ENCODE measurements around the gene SLC22A23. TPM values are rescaled to one million over a fixed set of nuclear protein-coding genes. Genes with fewer than 3 reads are reported as not detected.

Gene SLC22A23
- total RNA-seq, 1 experiment from 2014 or later, result 6.8 TPM

- no peak overlapping the region for H3K4me3 Mint-ChIP-seq
- Histone ChIP-seq H3K9ac (ENCODE audit: extremely low read depth, insufficient read length, low read length) (no peak overlapping the region), H4K91ac (ENCODE audit: insufficient read length, low read depth, low read length) (no peak overlapping the region), H4K5ac (ENCODE audit: insufficient read length, low read depth, low read length) (no peak overlapping the region), H3K23ac (ENCODE audit: insufficient read length, low read depth, low read length) (no peak overlapping the region), H2AK5ac (ENCODE audit: insufficient read length, low read length) (no peak overlapping the region), H3K18ac (ENCODE audit: insufficient read length, low read depth, low read length) (no peak overlapping the region), H3K14ac (ENCODE audit: insufficient read depth, low read length) (no peak overlapping the region), H4K20me1 (ENCODE audit: control insufficient read depth, insufficient read depth, insufficient read length) (no peaks in the 10 kb centered on the region), H3K4me2 (ENCODE audit: insufficient read depth, insufficient read length, low read length) (no peak overlapping the region), H3K4ac (ENCODE audit: low read depth, low read length) (no peak overlapping the region), H2AFZ (ENCODE audit: low read length) (no peak overlapping the region), H3K9me3 (ENCODE audit: control insufficient read depth, low read depth, low read length) (no peaks in the 10 kb centered on the region), H3K27ac (ENCODE audit: insufficient read length, low read depth, low read length) (no peak overlapping the region), H2BK12ac (ENCODE audit: insufficient read length, low read depth, low read length) (no peak overlapping the region), H3K27me3 (ENCODE audit: insufficient read depth, low read length) (no peaks in the 10 kb centered on the region), H4K8ac (replicated peaks; ENCODE audit: insufficient read length, low read depth, low read length) (no peak overlapping the region), H3K79me2 (ENCODE audit: insufficient read depth, low read length) (no peaks in the 10 kb centered on the region), H2BK5ac (ENCODE audit: insufficient read length, low read length) (no peak overlapping the region), H3K79me1 (ENCODE audit: insufficient read depth, low read depth, low read length, poor library complexity, severe bottlenecking) (no peaks in the 10 kb centered on the region), H3K23me2 (ENCODE audit: insufficient read length, low read depth, low read length, poor library complexity, severe bottlenecking) (no peaks in the 10 kb centered on the region), H3K4me1 (ENCODE audit: insufficient read depth, low read length) (peaks cover 6% of the 10 kb centered on the region; the same call in 1 of the 2 replicates), H3K56ac (ENCODE audit: insufficient read length, low read depth, low read length) (no peak overlapping the region), H3T11ph (ENCODE audit: low read length) (no peak overlapping the region), H2BK20ac (ENCODE audit: low read depth, low read length, poor library complexity, severe bottlenecking) (no peak overlapping the region), H2BK120ac (ENCODE audit: low read depth, low read length, poor library complexity, severe bottlenecking) (no peak overlapping the region), H2BK15ac (ENCODE audit: low read depth, low read length) (no peak overlapping the region)
- TF ChIP-seq CTCF (conservative IDR thresholded peaks at IDR 0.05), result no peak
- no peaks in the 10 kb centered on the region for H3K9me3 Mint-ChIP-seq
- DNase-seq, result no peak
- no peaks in the 10 kb centered on the region for H3K27me3 Mint-ChIP-seq (ENCODE audit: low read depth)
- H3K4me1 Mint-ChIP-seq, result peaks cover 9 to 11% of the 10 kb centered on the region in 2 experiments
- WGBS (ENCODE audit: extremely low coverage, insufficient read length, low lambda C conversion rate), result no CpG with 5 or more reads among the region's 7 CpGs
- H3K36me3 Mint-ChIP-seq (ENCODE audit: insufficient read depth in 1 of 3, low read depth in 3 of 3), result no peaks in the 10 kb centered on the region
- H3K27ac Mint-ChIP-seq, result no peak overlapping the region
Measured at GRCh38 chr6:3240595-3240994, 216.3 kb downstream of the SLC22A23 start.
